GM12874 (cell line): Measurements from ENCODE around the gene GLIPR1L2.

Experiments
- TF ChIP-seq, protein P1 (sequence below): IDR thresholded peaks from 2 replicates; pipeline ENCODE4 v1.5.1; 2011; ENCODE audit warnings: low read depth, mild to moderate bottlenecking, control low read depth, low read length, moderate library complexity; ENCODE audit not compliant: insufficient read depth

GLIPR1L2 gene

DNA sequence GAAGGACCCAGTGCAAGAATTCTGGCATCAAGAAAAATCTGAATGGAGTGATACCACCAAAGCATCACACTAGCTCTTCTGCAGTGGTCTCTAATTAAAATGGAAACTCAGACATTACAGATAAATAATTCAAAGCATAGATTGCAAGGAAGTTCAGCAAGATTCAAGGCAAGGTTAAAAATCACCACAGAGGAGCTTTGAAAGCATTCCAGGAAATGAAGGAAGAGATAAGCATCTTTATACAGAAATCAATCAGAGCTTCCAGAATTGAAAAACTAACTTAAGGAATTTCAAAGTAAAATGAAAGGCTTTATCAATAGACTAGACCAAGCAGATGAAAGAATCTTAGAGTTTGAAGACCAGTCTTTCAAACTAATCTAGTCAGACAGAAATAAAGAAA lies 69.3 kb downstream of the GLIPR1L2 start:
- TF ChIP-seq, protein P1, sequence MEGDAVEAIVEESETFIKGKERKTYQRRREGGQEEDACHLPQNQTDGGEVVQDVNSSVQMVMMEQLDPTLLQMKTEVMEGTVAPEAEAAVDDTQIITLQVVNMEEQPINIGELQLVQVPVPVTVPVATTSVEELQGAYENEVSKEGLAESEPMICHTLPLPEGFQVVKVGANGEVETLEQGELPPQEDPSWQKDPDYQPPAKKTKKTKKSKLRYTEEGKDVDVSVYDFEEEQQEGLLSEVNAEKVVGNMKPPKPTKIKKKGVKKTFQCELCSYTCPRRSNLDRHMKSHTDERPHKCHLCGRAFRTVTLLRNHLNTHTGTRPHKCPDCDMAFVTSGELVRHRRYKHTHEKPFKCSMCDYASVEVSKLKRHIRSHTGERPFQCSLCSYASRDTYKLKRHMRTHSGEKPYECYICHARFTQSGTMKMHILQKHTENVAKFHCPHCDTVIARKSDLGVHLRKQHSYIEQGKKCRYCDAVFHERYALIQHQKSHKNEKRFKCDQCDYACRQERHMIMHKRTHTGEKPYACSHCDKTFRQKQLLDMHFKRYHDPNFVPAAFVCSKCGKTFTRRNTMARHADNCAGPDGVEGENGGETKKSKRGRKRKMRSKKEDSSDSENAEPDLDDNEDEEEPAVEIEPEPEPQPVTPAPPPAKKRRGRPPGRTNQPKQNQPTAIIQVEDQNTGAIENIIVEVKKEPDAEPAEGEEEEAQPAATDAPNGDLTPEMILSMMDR: no peak

DNA sequence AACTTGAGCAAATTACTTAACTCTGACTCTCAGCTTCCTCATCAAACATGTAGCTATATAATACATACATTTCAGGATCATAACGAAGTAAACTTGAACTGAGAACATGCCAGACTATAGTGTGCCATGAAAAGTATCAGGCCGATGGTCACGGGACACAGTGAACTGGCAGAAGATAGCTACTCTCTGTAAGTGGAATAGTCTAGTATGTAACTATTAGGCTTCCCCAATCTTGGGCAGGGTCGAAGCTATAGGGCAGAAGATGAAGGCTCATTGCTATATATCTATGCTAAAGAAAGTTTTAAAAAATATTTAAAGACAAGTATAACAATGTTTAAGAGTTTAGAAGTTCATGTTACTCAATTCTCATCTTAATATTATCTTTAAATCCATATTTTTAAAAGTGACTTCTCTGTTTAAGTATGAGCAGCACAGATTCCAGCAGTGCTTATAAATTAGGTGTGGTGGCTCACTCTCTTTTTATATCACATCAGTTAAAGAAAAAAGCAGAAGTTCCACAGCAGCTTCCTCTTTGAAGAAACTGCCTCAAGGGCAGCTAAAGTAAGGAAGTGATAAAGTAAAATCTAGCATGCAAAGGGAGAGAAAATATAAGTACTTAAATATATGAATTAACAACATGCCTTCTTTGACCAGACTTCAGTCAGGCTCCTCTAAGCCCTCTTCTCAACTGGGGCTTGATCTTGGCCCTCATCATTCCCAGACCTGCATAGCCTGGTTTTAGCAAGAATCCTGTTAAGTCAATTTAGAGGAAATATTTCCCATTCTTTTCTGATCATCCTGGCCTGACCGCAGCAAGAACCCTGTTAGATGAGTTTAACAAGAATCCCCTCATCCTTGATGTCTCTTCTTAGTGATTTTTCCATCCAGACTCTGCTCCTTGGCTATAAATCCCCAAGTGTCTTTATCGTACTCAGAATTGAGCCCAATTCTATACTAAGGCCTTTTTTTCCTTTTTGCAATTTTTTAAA lies 81.3 kb downstream of the GLIPR1L2 start:
- TF ChIP-seq, protein P1: no peak

DNA sequence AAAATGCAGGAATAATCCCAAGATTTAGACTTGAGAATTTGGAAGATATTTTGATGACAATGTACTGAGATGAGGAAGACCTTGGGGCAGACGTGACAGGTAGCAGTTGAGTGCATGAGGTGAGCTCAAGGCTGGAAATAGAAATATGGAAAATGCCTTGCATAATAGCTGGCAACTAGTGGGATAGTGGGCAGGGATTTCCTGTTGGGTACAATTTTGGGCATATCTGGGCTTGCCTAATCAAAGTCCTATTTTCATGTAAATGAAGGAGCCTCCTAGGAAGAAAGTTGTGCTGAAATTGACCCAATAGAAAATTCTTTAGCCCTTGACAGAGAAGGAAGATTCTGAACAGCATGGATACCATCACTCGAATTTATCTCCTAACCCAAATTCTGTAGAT lies 83.2 kb downstream of the GLIPR1L2 start:
- TF ChIP-seq, protein P1: no peak

DNA sequence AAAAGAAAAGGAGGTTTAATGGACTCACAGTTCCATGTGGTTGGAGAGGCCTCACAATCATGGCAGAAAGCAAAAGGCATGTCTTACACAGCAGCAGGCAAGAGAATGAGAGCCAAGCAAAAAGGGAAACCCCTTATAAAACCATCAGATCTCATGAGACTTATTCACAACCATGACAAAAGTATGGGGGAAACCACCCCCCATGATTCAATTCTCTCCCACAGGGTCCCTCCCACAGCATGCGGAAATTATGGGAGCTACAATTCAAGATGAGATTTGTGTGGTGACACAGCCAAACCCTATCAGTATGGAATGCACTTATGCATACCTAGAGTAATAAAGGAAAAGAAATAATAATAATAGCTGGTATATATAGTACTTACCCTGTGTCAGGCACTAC lies 85.2 kb downstream of the GLIPR1L2 start:
- TF ChIP-seq, protein P1: no peak

DNA sequence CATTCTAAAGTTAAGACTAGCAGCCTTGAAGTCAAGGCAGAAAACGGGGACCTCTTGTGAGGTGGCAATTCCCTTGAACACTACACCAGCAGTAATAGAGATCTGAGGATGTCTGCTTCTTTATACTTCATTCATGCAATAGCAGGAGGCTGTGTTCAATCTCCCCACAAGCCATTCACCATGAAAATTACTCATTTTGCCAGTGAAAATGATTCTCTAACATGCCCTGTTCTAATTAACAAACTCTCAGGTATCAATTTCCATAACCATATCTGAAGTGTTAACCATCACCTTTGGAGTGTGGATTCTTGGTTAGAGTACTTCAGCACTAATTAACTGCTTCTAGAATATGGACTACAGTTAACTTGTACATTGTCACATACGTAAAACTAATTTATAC lies 86.2 kb downstream of the GLIPR1L2 start:
- TF ChIP-seq, protein P1: no peak

DNA sequence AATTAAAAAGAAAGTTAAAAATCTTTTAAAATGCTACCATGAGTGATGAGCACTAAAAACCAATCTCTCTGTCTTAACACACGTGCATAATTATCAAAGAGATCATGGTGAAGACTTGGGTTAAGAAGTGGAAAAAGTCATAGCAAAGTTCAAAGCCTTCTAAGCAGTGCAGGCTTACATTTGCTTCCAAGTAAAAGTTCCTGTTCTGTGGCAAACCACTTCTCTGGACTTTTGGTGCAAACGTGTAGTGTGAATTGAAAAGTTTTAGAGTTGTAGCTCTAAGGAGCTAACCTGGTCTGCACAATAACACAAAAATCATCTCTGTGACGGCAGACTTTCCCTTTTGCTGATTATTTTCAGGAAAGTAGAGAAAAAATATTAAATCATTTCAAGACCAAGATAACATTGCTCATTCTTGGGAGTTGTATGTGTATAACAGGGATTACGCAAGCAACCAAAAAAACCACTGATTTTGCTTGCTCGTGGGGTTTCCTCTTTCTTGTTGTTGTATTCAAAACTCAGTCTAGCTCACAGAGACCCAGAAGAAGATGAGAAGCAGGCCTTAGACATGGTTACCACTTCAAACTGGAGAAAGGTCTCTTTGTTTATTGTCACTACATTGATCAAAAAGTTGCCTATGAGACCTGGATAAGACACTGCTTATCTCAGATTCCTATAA lies 87.4 kb downstream of the GLIPR1L2 start:
- TF ChIP-seq, protein P1: no peak

DNA sequence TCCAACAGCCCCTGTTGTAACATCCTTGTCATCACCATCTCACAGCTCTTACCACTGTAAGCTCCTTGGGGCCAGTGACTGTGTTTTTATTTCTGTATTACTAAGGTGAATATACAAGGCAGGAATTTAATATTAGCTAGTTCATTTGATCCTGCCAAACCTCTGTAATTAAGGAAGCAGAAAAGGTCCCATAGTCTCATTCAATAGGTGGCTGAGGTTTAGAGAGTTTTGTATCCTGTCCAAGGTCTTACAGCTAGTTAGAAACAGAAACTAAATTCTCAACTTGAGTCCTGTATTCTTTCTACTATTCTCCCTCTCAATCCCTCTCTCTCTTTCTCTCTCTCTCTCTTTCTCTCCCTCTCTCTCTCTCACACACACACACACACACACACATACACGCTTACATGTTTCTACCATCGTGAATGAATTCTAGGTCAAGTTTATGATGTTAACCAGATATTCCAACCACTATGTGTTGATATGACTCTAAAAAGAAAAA lies 89.1 kb downstream of the GLIPR1L2 start:
- TF ChIP-seq, protein P1: no peak
